Type B pancreatic cell (in vitro differentiated cells): ENCODE results near the gene PRM3. TPM values are rescaled to one million over a fixed set of nuclear protein-coding genes. Genes with fewer than 3 reads are reported as not detected.
A peak's percentile ranks its signal among the peaks of the same experiment; 100 is the strongest.
"Not testable (repeated sequence)": the region's sequence is repeated elsewhere in the genome, so short reads cannot be mapped to it uniquely, and the experiment has no call there.

Experiments used
- DNase-seq: peaks from one replicate; pipeline ENCODE4 v3.0.0; 2021; ENCODE audit warnings: mixed read lengths; ENCODE audit not compliant: unreplicated experiment; ENCODE audit errors: extremely low spot score
- H3K27ac Mint-ChIP-seq: 2 replicates; pipeline ENCODE4 v1.8.0; 2021; ENCODE audit warnings: mild to moderate bottlenecking, mixed read lengths
- H3K27me3 Mint-ChIP-seq: 2 replicates; pipeline ENCODE4 v1.8.0; 2021; ENCODE audit warnings: mixed read lengths
- H3K36me3 Mint-ChIP-seq: 2 replicates; pipeline ENCODE4 v1.8.0; 2021; ENCODE audit warnings: mixed read lengths
- H3K4me1 Mint-ChIP-seq: one replicate; pipeline ENCODE4 v1.8.0; 2021; ENCODE audit warnings: mixed read lengths; ENCODE audit not compliant: unreplicated experiment
- H3K4me3 Mint-ChIP-seq: 2 replicates; pipeline ENCODE4 v1.8.0; 2021; ENCODE audit warnings: mild to moderate bottlenecking, mixed read lengths
- H3K9me3 Mint-ChIP-seq: 2 replicates; pipeline ENCODE4 v1.8.0; 2021; ENCODE audit warnings: mixed read lengths
- total RNA-seq: library from RNA; stranded (reverse); gene quantifications from 2 replicates; pipeline ENCODE4 v1.2.1, GENCODE V29; 2021; ENCODE audit warnings: low replicate concordance
- TF ChIP-seq, protein P1 (sequence below): fragments of 200-600 bp; sonication (generic); conservative IDR thresholded peaks from 2 replicates; pipeline ENCODE4 v1.5.0; 2021; ENCODE audit warnings: antibody characterized with exemption, mild to moderate bottlenecking

The PRM3 gene
- total RNA-seq, 1 donor from 2014 or later: not detected

DNA sequence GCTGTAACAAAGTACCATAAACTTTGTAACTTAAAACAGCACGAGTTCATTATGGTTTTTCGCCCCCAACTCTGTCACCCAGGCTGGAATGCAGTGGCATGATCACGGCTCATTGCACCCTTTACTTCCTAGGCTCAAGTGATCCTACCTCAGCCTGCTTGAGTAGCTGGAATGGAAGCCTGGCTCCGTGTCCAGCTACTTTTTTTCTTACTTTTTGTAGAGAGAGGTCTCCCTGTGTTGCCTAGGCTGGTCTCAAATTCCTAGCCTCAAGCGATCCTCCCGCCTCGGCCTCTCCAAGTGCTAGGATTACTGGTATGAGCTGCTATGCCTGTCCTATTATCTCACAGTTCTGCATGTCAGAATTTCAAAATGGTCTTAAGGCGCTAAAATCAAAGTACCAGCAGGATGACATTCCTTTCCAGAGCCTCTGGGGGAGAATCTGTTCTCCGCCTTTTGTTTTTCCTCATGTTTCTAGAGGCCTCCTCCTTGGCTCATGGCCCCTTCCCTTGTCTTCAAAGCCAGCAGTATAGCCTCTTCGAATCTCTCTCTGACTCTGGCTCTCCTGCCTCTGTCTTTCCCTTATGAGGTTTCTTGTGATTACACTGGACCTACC, 17.8 kb upstream of the PRM3 start:
- H3K27me3 Mint-ChIP-seq: no peaks in the 10 kb centered on the region
- TF ChIP-seq, protein P1, sequence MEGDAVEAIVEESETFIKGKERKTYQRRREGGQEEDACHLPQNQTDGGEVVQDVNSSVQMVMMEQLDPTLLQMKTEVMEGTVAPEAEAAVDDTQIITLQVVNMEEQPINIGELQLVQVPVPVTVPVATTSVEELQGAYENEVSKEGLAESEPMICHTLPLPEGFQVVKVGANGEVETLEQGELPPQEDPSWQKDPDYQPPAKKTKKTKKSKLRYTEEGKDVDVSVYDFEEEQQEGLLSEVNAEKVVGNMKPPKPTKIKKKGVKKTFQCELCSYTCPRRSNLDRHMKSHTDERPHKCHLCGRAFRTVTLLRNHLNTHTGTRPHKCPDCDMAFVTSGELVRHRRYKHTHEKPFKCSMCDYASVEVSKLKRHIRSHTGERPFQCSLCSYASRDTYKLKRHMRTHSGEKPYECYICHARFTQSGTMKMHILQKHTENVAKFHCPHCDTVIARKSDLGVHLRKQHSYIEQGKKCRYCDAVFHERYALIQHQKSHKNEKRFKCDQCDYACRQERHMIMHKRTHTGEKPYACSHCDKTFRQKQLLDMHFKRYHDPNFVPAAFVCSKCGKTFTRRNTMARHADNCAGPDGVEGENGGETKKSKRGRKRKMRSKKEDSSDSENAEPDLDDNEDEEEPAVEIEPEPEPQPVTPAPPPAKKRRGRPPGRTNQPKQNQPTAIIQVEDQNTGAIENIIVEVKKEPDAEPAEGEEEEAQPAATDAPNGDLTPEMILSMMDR: no peak
- DNase-seq: no peak
- H3K4me3 Mint-ChIP-seq: no peak overlapping the region
- no peaks in the 10 kb centered on the region for H3K36me3 Mint-ChIP-seq
- peaks cover 7% of the 10 kb centered on the region for H3K9me3 Mint-ChIP-seq
- peak overlapping the region; percentile 33 for H3K27ac Mint-ChIP-seq
- peaks cover 21% of the 10 kb centered on the region for H3K4me1 Mint-ChIP-seq

DNA sequence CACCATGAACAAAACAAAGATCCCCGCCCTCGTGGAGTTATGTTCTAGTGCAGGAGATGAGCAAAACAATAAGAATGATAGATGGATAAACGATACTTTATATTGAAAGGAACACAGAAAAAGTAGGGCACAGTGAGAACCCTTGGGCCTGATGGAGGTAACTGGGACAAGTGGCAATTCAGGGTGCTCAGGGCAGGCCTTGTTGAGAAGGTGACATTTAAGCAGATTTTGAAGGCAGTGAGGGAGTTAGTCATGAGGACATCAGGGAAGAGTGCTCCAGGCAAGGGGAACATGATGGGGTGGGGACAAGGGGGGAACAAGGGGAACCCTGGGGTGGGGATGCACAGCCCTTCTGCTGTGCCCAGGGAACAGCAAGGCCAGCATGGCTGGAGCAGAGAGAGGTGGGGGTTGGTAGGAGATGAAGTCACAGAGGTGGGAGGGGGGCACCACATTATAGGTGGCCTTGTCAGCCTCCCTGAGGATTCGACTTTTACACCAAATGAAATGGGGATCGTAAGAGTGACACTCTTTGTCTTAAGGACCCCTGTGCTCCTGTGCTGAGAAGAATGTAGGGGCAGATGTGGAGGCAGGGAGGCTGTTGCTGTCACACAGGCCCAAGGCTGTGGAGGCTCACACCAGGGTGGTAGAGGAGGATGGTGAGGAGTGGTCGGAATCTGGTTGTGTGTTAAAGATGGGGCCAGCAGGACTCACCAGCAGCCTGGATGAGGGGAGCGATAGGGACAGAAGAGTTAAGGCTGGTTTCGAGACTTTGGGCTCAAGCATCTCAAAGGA, 16.9 kb upstream of the PRM3 start:
- no peak overlapping the region for H3K27ac Mint-ChIP-seq

GRCh38 chr16:11289696-11290095, 16.3 kb upstream of the PRM3 start:
- H3K27ac Mint-ChIP-seq, H3K9me3 Mint-ChIP-seq, DNase-seq, H3K4me3 Mint-ChIP-seq, H3K27me3 Mint-ChIP-seq, H3K36me3 Mint-ChIP-seq: not testable (repeated sequence)
- H3K4me1 Mint-ChIP-seq: peaks cover 25% of the 10 kb centered on the region

More for the DNA sequence above, 16.9 kb upstream of the PRM3 start:
- no peak overlapping the region for H3K4me3 Mint-ChIP-seq
- DNase-seq: no peak
- peaks cover 27% of the 10 kb centered on the region for H3K4me1 Mint-ChIP-seq
- no peaks in the 10 kb centered on the region for H3K27me3 Mint-ChIP-seq
- TF ChIP-seq, protein P1: no peak
- H3K36me3 Mint-ChIP-seq: no peaks in the 10 kb centered on the region
- H3K9me3 Mint-ChIP-seq: peaks cover 7% of the 10 kb centered on the region

DNA sequence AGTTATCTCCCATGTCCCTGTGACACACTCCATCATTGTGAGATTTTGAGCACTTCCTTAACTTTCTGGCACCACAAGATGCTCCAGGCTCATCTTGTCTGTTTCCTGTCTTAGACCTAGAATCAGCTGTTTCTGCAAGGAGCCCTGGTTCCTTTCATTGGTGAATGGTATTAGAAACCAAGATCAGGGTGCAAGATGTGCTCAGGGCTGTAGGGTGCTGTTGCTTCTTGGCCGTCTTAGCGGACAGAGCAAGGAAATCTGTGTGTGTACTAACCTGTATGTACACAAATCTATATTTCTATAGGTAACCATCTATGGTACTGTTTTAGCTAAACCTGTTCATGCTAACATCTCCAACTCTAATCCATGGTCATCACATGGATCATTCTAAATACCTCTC, 15.8 kb upstream of the PRM3 start:
- H3K27ac Mint-ChIP-seq: no peak overlapping the region
- H3K4me1 Mint-ChIP-seq: peaks cover 25% of the 10 kb centered on the region
- no peak overlapping the region for H3K4me3 Mint-ChIP-seq
- DNase-seq: no peak
- H3K27me3 Mint-ChIP-seq: no peaks in the 10 kb centered on the region
- peaks cover 7% of the 10 kb centered on the region for H3K9me3 Mint-ChIP-seq
- TF ChIP-seq, protein P1: no peak
- no peaks in the 10 kb centered on the region for H3K36me3 Mint-ChIP-seq

DNA sequence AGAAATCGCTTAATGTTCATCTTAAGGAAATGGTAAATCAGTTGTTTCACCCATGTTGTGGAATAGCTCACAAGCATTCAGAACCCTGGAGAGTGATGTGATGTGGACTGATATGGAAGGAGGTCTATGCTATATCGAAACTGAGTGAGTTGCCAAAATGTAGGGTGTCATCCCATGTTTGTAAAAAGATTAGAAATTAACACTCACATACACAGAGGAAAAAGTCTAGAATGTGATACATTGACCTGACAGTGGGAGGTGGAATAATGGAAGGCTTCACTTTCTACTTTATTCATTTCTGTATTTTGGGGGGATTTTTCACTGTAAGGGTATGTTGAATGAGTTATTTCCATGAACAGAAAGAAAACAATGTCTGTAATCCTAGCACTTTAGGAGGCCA, 12.4 kb upstream of the PRM3 start:
- Mint-ChIP-seq H3K36me3 (no peaks in the 10 kb centered on the region), H3K4me3 (no peak overlapping the region), H3K27ac (no peak overlapping the region), H3K9me3 (peaks cover 7% of the 10 kb centered on the region), H3K4me1 (peaks cover 12% of the 10 kb centered on the region), H3K27me3 (no peaks in the 10 kb centered on the region)
- TF ChIP-seq, protein P1: no peak
- DNase-seq: no peak

DNA sequence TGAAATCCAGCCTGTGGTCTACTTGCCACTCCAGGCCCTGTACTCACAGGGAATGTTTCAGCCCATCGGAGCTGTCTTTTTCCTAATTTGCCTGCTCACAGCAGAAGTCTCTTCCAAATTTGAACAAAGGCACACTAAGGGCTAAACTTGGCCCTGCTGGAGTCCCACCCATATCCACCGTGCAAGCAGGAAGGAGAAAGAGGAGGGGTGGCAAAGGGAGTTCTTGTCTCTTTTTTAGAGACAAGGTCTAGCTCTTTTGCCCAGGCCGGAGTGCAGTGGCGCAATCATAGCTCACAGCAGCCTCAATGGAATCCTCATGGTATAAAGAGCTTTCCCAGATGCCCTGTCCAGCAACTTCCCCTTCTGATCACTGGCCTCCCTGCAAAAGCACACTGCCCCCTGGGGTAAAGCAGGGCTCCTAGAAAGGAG, 10.4 kb upstream of the PRM3 start:
- DNase-seq: no peak
- no peak overlapping the region for H3K4me3 Mint-ChIP-seq
- no peak overlapping the region for H3K27ac Mint-ChIP-seq
- no peaks in the 10 kb centered on the region for H3K27me3 Mint-ChIP-seq
- TF ChIP-seq, protein P1: no peak
- no peaks in the 10 kb centered on the region for H3K36me3 Mint-ChIP-seq
- H3K4me1 Mint-ChIP-seq: peaks cover 8% of the 10 kb centered on the region
- H3K9me3 Mint-ChIP-seq: peaks cover 3% of the 10 kb centered on the region
